Stimulated activated CD4-positive, alpha-beta T cell treated with anti-CD3 and anti-CD28 coated beads, Interleukin-12 subunit alpha, Interleukin-12 subunit beta, amount 100 ng/mL, for 48 hours (primary cell): ENCODE data around the gene FSD2.
"Not testable (repeated sequence)": the region's sequence is repeated elsewhere in the genome, so short reads cannot be mapped to it uniquely, and the experiment has no call there.

ENCODE experiments used
- DNase-seq, 3 donors: peaks; one replicate each; pipeline ENCODE4 v3.0.0-alpha.2; 2020; ENCODE audit warnings: low read depth in 2 of 3, low spot score in 1 of 3

FSD2 gene

DNA sequence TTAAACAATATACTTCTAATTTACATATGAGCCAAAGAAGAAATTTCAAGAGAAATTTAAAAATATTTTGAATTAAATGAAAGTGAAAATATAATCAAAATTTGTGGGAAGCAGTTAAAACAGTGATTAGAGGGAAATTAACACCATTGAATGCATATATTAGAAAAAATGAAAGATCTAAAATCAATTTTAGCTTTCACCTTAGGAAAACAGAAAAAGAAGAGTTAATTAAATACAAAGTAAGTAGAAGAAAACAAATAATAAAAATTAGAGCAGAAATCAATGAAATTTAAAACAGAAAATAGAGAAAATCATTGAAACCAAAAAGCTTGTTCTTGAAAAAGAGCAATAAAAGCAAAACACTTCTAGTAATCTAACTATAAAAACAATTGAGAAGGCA is 57.6 kb downstream of the FSD2 start:
- DNase-seq: no peak

DNA sequence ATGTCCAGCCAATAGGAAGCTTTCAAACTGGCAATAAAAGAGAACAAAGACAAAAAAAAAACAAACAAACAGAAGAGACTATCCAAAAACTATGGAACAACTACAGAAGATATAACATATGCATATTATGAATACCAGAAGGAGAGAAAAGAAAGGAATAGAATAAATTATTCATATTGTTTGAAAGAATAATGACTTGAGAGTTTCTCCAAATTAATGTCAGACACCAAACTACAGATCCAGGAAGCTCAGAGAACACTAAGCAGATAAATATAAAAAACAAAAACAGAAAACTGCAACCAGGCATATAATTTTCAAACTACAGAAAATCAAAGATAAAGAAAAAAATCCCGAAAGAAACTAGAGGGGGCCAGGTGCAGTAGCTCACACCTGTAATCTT is 62.1 kb downstream of the FSD2 start:
- DNase-seq: no peak

DNA sequence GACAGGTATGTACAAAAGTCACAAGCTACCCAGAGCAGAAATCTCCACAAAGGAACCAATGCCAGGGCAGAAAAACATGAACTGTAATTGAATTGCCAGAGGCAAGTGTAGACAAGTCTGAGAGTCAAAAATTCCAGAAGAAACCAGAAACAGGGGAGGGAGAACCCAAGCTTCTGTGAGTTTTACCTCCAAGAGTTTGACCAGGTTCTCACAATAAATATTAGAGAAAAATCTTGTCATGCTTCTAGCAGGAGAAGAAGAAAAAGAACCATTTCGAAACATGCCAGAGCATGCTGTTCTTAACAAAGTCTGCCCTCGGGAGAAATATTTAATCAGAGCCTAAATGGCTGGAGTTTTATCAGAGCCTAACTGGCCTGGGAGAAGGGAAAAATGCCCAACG is 63.7 kb downstream of the FSD2 start:
- DNase-seq: no peak

DNA sequence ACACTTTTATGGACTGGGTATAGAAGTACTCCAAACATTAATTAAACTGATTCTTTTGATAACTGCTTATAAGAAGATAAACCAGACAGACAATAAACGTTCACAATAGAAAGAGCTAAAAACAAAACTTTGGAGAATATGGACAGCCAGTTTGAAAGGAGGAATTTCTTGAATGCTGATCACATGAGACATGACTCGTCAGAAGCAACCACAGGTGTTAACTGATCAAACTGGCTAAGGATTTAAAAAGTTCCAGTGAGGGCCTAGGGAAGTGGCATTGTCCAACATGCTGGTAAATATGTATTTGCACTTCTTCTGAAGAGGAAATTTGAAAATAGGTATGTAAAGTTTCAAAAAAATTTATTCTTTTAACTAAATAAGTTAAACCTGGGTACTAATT is 66.8 kb downstream of the FSD2 start:
- DNase-seq: no peak

DNA sequence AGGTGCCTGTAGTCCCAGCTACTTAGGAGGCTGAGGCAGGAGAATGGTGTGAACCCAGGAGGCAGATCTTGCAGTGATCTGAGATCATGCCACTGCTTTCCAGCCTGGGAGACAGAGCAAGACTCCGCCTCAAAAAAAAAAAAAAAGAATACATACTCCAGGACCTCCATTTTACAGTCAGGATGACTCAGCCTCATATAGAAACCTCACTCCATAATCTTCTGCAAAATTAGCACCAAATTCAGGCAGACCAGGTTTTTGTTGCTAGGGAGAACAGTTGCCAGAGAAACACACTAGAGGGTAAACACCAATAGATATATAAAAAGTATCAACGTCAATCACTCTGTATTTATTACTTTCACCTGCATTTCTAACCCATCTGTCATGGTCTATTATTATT is 67.9 kb downstream of the FSD2 start:
- no peak for DNase-seq

DNA sequence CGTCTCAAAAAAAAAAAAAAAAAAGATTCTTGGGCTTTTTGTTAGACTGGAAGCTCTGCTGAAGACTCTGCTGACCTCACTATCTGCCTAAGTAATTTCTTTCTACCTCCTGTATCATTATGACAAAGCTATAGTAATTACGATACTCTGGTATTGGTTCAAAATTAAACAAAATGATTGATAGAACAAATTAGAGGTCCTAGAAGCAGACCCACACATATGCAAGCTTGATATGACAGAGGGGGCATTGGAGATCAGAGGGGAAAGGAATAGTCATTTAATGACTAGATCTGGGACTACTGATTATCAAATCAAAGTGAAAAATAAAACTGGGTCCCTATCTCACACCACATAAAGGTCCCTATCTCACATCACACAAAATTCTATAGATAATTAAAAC is 74.3 kb downstream of the FSD2 start:
- no peak for DNase-seq

DNA sequence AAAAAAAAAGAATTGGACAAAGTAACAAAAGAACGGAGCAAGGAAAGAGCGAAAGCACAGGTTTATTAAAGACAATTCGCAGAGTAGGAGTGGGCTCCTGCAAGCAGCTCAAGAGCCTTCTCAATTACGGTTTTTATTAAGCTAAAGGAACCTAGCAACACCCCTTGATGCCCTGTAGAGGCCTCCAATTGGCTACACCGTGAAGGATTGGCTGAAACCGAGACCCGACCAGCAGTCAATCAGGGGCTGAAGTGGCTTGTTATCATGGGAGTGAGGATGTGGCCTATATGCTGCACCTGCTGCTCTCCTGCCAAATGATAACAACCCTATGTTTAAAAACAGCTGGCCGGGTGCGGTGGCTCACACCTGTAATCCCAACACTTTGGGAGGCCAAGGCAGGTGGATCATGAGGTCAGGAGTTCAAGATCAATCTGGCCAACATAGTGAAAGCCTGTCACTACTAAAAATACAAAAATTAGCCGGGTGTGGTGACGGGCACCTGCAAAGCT is 75.8 kb downstream of the FSD2 start:
- DNase-seq: no peak

DNA sequence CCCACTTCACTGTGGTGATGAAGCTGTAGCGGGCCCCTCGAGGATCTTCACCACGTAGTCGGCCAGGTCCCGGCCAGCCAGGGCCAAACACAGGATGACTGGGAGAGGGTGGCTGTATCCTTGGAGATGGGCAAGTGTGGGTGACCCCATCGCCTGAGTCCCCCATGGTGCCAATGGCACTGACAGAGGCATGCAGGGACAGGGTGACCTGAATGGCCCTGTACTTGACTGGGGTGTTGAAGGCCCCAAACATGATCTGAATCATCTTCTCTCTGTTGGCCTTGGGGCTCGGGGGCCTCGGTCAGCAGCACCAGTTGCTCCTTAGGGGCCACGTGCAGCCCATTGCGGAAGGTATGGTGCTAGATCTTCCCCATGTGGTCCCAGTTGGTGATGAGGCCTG is 79.1 kb downstream of the FSD2 start:
- no peak for DNase-seq

DNA sequence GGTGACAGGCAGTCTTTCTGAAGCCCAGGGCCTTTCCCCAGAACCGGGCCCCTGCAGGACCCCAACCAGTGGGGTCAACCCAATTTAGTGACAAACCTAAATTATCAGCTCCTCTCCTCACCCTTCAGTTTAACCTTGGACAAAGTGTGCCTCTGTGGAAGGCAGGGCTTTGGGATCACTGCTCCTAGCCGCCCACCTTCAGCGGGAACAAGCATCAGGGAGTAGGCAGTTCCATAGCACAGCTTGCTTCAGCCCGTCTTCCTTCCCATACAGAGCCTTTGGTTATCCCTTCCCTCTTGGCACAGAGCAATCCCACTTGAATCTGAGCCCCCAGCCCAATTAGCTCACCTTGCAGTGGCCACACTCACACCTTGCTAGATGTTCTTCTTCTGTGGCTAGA is 90.9 kb downstream of the FSD2 start:
- DNase-seq: no peak

DNA sequence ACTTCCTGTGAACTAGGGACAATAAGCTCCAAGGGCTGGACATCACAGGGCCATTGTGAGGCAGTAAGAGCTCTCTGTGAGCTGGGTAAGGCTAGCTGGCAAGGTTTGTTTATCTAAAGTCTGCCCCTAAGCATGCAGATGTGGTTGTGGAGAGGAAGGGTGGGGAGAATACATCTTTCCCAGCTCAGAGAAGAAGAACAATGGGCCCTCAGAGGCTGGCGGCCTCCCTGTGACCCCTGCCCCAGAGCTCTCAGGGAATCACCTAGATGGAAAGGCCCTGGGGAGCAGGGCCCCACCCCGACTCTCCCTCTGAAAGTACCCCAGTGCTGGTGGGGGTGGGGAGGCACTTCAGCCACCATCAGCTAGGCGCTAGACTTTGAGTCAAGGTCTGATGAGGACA is 91.9 kb downstream of the FSD2 start:
- DNase-seq: no peak

DNA sequence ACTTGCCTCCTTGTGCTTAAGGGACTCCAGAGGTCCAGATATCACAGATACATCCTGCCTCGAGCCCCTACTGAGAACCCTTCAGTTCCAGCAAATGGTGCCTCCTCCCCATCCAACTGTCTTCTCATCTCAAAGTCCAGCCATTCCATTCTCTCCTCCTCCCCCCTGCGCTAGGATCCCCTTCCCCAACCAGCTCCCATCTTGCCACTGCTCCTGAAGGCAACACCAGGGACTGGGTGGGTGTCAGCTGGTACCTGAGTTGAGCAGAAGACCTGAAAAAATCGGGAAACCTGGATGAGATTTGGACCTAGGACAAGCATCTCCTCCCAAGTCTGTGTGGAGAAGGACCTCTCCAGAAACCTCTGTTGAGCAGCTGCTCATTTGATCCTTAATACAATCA is 93.8 kb downstream of the FSD2 start:
- no peak for DNase-seq

DNA sequence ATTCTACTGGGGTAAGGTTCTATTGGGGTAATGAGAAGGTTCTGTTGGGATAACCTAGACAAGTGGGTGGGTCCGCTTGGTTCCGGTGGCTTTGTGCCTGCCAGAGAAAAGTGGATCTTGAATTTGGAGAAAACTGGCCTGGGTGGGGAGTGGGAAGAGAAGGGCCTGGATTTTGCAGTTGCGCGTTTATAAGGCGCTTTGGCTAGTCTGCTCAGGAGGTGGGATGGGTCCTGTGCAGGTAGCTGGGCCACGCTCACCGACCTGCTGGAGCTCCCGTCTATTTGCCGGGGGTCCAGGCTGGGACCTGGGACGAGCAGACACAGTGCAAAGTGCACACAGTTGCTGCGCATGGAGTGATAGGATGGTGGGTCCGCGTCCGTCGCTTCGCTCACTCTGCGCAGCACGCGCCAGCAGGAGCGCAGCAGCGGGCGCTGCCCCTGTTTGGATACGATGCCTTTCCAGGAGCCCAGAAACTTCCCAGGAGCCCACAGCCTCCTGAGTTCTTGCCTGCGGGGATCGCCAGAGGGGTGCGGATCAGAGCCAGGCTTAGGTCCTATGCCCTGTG is 94.9 kb downstream of the FSD2 start:
- DNase-seq: no peak

DNA sequence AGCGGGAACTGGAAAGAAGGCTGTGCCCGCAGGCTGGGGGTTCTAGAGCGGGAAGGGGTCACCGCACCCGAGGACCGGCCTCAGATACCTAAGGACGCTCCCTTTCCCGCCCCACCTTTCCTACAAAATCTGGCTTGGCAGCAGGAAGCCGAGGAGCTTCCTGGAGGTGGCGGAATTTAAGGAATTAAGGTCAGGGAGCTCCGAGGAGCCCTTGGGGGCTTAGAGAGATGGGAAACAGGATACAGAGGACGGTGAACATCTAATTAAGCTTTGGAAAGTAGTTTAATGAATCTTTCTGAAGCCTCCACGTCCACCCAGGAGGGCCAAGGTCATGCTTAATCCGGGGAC is 95.7 kb downstream of the FSD2 start:
- no peak for DNase-seq

DNA sequence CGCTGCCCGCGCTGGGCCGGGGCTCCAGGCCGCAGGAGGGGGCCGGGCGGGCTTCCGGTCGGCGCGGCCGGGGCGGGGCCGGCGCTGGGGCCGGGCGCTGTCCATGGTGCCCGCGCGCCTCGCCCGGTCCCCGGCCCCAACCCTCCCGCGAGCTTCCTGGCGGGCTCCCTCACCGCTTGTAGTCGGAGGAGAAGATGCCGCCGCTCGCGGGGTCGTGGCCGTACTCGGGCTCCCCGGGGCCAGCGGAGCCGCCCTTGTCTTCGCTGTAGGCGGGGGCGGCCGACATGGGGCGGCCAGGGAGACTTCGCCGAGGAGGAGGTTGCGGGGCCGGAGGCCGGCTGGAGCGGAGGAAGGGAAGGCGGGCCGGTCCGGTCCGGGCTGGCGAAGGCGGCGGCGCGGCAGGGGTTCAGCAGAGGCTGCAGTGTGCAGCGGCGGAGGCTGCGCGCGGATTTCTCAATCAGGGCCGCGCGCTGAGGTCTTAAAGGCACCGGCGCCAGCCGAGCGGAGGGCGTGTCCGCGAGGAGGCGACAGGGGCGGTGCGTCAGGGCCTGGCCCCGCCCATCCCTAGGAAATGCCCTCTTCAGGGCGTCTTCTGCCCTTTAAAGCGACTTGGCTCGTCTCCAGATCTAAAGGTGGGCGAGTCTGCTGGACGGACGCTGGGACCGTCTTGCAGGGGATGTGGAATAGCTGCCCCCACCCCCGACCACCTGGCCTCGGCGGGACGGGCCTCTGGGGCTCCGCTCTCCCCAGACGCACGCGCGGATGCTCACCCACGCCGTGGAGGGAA is 96.3 kb downstream of the FSD2 start, which contains the start of gene AP3B2:
TSS of gene AP3B2 (minus strand) at position 455 of the 787 bp plus-strand sequence. CDS start at position 286, 169 bp downstream.
- peak; percentile 42 to 67 (median 47) for DNase-seq

DNA sequence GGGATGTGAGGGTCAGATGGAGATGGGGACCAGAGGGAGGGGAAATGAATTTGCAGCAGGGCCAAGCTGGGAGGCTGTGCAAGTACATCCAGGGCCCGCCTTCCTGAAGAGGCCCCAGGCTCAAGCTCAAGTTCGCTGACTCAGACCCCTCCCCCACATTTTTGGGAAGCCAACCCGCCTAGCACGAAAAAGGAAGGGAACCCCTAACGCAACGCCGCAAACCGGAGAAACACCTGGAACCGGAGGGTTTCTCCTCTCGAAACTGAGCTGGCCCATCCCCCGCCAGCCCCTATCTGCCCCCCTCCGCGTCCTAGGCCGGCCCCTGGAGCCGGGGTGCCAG is 96.8 kb downstream of the FSD2 start:
- DNase-seq: no peak

DNA sequence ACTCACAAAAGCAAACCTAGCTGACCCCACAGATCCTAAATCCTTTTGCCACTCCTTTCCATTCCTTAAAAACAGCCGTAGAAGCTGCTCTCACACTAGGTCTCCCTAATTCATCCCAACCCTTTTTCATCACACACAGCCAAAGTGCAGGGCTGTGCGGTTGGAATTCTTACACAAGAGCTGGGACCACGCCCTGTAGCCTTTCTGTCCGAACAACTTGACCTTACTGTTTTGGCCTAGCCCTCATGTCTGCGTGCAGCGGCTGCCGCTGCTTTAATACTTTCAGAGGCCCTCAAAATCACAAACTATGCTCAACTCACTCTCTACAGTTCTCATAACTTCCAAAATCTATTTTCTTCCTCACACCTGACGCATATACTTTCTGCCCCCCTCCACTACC is 100.0 kb downstream of the FSD2 start:
- DNase-seq: not testable (repeated sequence)
